HG03571 (cell line): ENCODE data around the gene SCP2.

Experiments used
- ATAC-seq: cut with Tn5 transposase; IDR thresholded peaks from one replicate; pipeline ENCODE4 v1.9.1; 2021; ENCODE audit not compliant: unreplicated experiment

Gene SCP2

GRCh38 chr1:53066488-53066887, 139.4 kb downstream of the SCP2 start:
- no peak for ATAC-seq

DNA sequence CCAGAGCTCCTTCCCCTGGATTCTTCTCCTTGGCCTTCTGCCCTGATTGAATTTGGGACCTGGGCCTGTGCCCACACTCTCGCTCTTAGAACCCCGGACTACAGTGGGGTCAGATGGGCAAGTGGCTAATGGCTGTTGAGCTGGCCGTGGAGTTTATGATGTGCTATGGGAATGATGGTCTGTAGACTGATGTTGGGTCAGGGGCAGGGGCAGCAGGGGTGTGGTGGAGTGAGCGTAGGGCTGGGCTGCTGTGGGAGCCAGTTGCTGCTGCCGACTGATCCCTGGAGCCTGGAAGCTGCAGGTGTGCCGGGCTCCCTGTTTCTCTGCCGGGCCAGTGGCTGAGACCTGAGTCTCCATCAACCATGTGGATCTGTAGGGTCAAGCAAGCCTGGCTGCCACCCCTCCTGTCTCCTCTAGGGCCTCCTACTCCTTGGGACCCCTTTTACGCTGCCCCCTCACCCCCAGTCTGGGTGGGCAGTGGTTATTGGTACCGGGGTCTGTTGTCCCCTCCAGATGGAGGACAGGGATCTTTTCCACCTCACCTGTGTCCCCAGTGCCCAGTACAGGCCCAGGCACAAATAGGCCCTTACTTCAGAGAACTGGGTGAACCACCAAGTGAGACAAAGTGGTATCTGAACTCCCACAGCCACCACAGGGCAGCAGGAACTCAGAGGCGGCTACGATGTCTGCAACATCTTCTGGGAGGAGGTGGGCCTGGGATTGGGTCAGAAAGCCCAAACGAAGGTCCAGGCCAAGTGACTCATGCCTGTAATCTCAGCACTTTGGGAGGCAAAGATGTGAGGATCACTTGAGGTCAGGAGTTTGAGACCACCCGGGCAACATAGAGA, 140.0 kb downstream of the SCP2 start:
- no peak for ATAC-seq

DNA sequence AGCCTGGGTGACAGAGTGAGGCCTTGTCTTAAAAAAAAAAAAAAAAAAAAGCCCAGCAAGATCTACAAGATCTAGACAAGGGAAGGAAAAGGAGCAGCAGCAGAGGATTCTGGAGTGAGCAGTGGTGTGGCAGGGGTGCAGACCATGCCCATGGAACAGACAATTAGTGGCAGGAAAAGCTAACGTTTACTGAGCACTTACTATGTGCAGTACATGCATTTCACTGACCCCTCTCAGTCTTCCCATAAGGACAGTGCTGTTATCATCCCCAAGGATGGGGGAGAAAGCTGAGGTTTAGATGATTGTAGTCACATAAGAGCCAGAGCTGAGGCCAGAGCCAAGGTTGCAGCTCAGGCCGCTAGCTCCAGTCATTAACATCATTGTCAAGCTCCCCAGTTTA, 140.8 kb downstream of the SCP2 start:
- no peak for ATAC-seq

DNA sequence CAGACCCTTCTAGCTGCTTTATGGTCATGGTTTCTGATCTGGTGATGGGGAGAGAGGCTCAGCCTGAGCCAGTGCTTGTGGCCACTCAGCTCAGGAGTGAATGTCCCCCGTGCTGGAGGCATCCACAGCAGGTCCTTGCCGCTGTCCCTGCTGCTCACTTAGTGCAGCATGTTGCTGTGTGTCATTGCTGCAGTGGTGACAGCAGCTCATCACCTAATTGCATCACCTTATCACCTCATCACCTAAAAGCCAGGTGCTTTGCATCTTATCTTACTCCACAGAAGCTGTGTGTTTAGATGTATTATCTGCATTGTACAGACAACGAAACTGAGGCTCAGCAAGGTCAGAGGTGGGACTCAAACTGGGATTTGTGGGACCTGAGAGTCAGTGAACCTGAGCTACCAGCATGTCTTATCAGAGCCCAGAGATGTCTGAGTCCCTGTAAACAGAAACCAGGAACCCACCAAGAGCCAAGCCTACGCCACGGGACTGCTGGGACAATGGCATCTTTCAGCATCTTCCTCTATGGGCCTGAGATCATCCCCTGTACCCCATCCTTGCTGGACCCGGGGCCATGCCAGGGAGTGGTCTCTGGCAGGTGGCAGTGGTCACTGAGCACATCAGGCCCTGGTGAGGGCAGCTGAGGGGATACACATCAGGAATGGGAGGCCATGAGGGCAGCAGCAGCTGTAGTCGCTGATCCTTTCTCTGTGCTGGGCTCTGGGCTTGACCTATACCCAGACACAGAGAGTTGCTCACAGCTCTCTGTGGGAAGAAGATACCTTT, 141.4 kb downstream of the SCP2 start:
- ATAC-seq = no peak

GRCh38 chr1:53069265-53069662, 142.2 kb downstream of the SCP2 start:
- no peak for ATAC-seq

DNA sequence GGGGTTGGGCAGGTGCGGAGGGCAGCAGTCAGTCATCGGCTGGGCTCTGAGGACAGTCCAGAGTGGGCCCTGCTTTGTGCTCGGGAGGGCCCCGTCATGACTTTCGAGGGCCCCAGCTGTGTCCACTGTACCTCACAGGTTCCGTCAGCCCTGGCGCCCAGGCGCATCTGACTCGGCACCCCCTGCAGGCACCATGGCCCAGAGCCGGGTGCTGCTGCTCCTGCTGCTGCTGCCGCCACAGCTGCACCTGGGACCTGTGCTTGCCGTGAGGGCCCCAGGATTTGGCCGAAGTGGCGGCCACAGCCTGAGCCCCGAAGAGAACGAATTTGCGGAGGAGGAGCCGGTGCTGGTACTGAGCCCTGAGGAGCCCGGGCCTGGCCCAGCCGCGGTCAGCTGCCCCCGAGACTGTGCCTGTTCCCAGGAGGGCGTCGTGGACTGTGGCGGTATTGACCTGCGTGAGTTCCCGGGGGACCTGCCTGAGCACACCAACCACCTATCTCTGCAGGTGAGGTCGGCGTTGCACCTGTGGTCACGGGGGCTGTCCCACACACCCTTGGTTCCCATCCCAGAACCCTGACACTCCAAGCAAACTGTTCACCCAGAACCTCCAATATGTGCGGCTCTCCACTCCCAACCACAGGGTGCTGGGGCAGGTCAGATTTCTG, 142.7 kb downstream of the SCP2 start:
- ATAC-seq = no peak

- ATAC-seq = no peak
Observed at GRCh38 chr1:53070621-53071020, 143.5 kb downstream of the SCP2 start.

- no peak for ATAC-seq
Observed at GRCh38 chr1:53071167-53071865, 144.2 kb downstream of the SCP2 start.

DNA sequence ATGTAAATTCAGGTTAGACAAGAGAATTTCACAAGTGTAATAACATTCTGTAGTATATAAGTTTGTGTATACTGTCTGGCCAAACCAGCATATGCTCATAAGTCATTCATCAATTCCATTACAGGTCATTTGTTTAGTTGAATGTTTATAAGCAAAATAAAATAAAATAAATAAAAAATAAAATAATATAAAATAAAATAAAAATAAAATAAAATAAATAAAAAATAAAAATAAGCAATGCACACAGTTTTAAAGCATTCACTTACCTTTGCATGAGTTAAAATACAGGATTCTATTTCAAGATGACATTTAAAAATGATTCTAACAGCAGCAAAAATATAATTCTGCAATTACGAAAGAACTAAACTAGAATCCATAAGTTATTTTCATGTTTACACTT, 144.8 kb downstream of the SCP2 start:
- no peak for ATAC-seq

DNA sequence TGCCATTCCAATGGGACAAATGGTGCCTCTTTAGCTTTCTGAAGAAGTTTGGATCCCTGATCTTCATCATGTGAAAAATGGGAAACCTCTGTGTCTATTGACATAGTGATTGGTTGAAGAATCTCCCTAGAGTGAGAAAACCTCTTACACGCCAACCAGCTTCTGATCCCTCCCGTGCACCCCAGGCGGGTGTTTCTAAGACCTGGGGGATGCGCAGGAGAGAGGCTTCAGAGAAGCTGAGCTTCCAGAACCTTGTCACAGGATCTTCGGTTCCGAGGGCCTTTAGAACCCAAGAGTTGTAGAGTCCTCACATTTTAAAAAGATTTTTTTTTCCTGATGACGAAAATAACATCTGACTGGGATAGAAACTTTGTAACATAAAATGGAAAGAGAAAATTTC, 146.2 kb downstream of the SCP2 start:
- no peak for ATAC-seq

DNA sequence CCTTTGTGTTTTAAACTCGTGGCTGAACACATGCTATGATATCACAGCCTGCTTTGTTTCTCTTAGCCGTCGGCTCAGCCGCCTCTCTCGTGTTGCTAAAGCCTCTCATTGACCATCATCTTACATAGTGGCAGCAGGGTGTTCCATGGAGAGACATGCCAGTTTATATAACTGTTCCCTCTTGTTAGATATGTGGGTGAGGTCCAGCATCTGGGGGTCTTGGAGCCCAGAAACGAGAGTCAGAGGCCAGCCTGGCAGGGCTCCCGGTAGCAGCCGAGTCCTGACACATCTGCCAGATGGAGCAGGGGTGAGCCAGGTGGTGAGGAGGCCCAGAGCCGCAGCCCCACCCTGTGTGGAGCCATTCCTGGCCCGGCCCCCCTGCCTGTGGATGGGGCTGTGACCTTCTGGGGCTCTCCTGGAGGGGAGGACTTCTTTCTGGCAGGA, 146.8 kb downstream of the SCP2 start:
- no peak for ATAC-seq

- no peak for ATAC-seq
Observed at GRCh38 chr1:53074313-53075154, 147.5 kb downstream of the SCP2 start.

DNA sequence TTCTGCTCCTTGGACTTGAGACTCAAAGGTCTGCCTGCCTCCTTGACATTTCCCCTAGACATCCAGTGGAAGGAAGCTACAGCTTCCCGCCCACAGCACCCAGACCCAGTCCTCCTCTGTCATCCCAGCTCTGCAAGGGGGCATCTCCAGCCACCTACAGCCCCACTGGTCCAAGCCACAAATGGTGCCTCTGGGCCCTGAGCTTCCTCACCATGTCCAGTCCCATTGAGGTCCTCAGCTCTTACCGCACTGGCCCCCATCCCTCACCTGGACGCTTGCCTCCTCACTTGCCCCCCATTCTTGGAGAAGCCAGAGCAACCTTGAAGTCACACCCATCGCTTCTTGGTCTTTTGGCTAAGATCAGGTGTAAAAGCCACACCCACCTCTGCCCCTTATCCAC, 148.1 kb downstream of the SCP2 start:
- ATAC-seq = no peak

DNA sequence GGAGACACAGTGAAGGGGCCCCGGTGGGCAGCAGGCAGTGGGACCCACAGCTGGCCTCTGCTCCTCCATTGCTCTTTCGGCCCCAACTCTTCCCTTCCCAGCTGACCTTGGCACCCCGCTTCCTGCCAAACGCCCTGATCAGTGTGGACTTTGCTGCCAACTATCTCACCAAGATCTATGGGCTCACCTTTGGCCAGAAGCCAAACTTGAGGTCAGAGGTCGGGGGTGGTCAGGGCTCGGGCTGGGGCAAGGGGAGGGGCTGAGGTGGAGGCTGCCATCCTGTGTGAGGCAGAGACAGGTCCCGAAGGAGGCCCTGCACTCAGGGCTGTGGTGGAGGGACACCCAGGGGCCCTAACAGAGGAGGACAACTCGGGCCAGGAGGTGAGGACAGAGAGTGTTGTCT, 148.7 kb downstream of the SCP2 start:
- no peak for ATAC-seq

GRCh38 chr1:53076165-53076564, 149.1 kb downstream of the SCP2 start:
- ATAC-seq = no peak

- no peak for ATAC-seq
Observed at GRCh38 chr1:53076721-53077598, 149.9 kb downstream of the SCP2 start.

DNA sequence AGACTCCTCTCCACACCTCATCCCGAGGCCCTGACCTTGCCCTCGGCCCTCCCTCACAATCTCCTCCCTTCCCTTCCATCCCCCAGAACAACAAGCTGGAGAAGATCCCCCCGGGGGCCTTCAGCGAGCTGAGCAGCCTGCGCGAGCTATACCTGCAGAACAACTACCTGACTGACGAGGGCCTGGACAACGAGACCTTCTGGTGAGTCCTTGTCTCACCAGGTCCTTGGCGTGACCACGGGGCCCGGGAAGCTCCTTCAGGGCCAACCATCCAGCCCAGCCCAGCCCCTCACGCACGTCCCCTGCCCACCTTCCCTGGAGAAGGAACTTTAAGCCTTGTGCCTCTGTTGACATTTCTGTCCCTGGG, 150.5 kb downstream of the SCP2 start:
- ATAC-seq = no peak

DNA sequence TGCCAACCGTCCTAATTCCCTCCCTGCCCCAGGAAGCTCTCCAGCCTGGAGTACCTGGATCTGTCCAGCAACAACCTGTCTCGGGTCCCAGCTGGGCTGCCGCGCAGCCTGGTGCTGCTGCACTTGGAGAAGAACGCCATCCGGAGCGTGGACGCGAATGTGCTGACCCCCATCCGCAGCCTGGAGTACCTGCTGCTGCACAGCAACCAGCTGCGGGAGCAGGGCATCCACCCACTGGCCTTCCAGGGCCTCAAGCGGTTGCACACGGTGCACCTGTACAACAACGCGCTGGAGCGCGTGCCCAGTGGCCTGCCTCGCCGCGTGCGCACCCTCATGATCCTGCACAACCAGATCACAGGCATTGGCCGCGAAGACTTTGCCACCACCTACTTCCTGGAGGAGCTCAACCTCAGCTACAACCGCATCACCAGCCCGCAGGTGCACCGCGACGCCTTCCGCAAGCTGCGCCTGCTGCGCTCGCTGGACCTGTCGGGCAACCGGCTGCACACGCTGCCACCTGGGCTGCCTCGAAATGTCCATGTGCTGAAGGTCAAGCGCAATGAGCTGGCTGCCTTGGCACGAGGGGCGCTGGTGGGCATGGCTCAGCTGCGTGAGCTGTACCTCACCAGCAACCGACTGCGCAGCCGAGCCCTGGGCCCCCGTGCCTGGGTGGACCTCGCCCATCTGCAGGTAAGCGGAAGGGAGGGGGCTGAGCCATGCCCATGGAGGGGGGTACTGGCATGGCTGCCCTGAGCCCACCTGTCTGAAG, 151.4 kb downstream of the SCP2 start:
- no peak for ATAC-seq

GRCh38 chr1:53079251-53079650, 152.2 kb downstream of the SCP2 start:
- no peak for ATAC-seq
